Activated gamma-delta T cell treated with Interleukin-2 at 50 U/mL for 16 hours (primary cell): Measurements from ENCODE around the gene TBC1D9B.

Source experiments
- DNase-seq: peaks from one replicate; pipeline ENCODE4 v3.0.0-alpha.2; 2020

TBC1D9B gene

DNA sequence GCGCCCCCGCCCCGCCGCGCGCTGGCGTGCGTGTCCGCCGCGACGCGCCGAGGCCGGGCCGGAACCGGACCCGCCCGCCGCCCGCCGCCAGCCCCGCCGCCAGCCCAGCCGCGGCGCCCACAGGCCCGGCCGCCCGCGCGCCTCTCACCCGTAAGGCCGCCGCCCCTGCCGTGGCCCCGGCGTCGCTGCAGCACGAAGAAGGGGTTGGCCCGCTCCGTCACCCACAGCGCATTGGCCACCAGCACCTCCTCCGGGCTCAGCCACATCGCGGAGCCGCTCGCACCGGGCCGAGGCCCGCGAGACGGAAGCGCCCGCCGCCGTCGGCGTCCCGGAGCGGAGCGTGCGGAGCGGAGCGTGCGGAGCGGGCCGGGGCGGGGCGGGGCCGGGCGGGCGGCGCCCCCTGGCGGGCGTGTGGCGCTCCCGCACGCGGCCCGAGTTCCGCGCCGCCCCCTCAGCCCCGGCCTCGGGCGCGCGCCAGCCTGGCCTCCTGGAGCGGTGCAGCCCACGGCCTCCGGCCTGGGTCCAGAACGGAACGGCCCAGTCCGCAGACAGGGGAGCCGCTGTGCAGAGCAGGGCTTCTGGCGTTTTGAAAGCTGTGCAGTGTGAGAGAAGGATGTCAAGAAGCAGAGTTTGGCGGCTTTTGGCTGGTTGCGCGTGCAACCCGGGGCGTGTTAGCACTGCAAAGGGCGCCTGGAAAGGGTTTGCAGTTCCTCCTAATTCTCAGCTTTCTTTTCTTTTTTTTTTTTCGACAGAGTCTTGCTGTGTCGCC, at the start of gene TBC1D9B:
TSS of gene TBC1D9B (minus strand) at position 342 of the 769 bp plus-strand sequence. CDS start at position 266, 76 bp downstream.
- peak; percentile 57 for DNase-seq

DNA sequence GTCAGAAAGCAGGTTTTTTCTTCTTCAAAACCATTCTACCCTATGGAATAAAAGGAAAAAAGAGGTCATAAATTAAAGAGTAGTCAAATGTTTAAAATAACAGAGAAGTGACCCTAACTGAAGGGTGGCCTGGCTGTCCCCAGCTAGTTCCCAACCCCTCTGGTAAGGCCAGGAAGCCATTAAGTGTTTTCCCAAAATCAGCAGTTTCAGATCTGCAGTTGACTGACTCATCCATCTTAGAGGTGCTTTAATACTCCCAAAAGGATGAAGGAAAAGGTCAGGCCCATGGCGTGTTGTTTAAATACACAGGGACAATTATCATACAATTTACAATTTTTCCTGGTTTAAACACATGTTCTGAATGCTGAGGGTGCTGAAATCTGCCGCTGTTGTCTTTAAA, 47.9 kb upstream of the TBC1D9B start:
- no peak for DNase-seq

DNA sequence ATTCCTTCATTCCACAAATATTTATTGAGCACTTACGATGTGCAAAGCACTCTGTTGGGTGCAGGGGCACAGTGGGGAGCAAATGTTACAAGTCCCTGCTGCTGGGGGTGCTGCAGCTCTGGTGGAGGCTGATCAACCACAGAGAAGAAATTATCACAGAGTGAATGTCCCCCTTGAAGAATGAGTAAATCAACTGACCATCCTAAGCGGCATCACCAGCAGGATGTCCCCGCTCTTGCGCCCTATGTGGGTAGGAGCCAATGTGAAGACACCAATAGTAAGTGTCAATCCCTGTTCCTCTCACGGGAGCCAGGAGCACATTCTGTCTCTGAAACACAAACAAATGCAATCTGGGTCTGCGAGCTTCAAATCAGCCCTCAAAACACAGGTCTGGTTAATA, 47.4 kb upstream of the TBC1D9B start:
- no peak for DNase-seq

GRCh38 chr5:179954434-179954833, 46.7 kb upstream of the TBC1D9B start:
- DNase-seq, result no peak

DNA sequence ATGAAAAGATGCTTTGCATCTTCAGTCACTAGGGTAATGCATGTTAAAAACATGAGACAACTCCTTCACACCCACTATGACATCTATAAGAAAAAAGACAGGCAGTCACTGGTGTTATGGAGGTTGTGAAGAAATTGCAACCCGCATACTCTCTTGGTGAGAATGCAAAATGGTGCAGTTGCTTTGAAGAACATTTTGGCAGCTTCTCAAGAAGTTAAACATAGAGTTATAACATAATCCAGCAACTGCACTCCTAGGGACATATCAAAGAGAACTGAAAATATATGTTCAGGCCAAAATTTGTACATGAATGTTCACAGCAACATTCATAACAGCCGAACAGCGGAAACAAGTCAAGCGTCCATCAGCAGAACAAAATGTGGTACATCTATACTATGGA, 46.3 kb upstream of the TBC1D9B start:
- DNase-seq, result no peak

- DNase-seq, result no peak
Observed at GRCh38 chr5:179936976-179937681, 29.4 kb upstream of the TBC1D9B start.

DNA sequence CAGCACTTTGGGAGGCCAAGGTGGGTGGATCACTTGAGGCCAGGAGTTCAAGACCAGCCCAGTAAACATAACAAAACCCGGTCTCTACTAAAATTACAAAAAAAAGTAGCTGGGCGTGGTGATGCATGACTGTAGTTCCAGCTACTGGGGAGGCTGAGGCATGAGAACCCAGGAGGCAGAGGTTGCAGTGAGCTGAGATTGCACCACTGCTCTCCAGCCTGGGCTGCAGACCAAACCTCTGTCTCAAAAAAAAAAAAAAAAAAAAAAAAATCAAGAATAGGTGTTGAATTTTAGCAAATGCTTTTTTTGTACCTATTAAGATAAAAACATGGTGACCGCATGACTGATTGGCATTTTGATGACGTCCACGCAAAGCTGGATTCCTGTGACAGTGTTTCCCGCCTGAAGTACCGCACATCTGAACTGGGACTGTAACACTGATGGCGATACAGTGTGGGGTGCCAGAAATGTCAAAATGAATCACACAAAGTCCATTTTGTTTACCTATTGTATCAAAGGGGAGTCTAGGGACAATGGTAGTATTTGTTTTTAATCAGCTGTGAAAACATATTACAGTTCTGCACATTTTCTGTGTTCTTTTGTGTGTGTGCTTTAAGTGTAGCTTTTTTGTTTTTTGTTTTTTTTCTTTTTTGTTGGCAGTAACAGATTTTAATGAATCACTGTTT, 23.2 kb upstream of the TBC1D9B start:
- no peak for DNase-seq

- DNase-seq, result no peak
Observed at GRCh38 chr5:179927824-179928223, 20.1 kb upstream of the TBC1D9B start.

DNA sequence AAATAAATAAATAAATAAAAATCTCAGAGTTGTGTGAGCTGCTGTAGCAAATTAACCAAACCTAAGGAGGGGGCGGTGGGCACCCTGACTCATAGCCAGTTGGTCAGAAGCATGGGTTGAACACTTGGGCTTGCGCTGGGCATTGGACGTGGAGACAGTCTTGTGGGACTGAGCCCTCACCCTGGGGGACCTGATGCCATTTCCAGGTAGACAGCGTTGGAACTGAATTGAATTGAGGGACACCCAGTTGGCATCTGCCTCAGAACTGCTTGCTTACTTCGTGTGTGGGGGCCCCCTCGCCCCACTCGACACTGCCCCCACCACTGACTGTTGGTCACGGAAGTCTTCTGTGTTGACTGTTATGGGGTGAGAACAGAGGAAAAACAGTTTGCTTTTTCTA, 19.0 kb upstream of the TBC1D9B start:
- no peak for DNase-seq

GRCh38 chr5:179923436-179923835, 15.7 kb upstream of the TBC1D9B start:
- DNase-seq, result no peak

- no peak for DNase-seq
Observed at GRCh38 chr5:179920175-179920574, 12.5 kb upstream of the TBC1D9B start.

DNA sequence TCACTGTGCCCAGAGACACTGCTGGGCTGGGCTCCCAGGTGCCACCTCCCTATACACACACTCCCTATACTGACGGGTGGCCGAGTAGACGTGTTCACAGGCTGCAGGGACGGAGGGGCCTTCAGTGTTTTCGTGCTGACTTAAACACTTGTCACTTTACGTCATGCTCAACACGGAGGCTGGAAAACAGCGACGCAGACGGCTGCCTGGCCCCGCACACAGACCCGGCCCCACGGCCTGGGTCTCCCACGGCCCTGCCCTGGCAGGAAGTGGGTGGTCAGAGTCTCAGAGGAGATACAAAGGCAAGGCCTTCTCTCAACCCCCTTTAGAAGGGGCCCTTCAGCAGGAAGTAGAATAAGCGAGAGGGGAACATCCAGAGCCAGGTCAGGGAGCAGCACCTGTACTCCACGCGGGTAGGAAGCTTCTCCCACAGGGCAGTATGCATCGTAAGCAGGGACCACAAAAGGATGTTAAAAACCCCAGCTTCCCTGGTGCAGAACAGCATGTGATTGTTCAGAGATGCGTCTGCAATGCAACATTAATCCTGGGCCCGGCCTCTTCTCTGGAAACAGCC, 11.9 kb upstream of the TBC1D9B start:
- DNase-seq, result no peak

GRCh38 chr5:179918742-179919486, 11.2 kb upstream of the TBC1D9B start:
- DNase-seq, result no peak

GRCh38 chr5:179916523-179916922, 8.8 kb upstream of the TBC1D9B start:
- no peak for DNase-seq

GRCh38 chr5:179915406-179915935, 7.8 kb upstream of the TBC1D9B start:
- no peak for DNase-seq

GRCh38 chr5:179914032-179914755, 6.5 kb upstream of the TBC1D9B start:
- no peak for DNase-seq

GRCh38 chr5:179913461-179913860, 5.8 kb upstream of the TBC1D9B start:
- DNase-seq, result no peak

DNA sequence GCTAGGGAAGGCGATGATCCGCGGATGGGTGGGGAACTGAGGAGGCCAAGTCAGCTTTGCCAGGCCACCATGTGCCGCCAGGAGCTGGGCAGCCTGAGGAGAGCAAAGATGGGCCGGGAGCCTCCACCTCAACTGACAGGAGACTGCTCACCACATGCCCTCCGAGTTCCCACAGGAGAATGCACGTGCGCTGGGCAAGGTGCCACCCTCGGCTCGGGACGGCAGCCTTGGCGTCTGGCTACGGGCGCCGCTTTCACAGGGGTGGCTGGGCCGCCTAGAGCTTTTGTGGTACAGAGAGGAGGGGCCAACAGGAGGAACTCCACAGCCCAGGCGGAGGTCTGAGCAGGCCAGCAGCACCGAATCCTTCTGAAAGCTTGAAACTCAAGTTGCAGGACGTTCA, 5.3 kb upstream of the TBC1D9B start:
- DNase-seq, result no peak

DNA sequence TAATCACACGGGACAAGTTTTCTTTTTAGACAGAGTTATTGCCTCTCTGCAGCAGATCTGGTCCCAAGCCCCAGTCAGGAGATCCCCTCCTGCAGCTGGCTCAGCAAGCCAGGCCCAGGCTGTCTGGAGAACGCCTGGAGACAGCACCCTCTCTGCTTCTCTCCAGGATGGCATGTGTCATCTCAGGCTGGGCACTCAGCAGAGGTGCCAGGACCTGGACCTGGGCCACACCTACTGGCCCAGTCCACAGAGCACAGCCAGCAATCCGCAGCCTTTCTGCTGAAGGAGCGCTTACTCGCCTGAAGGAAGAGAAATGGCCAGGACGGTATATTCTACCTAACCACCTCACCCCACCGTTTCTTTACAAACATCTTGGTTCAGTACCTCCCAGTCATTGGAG, 4.7 kb upstream of the TBC1D9B start:
- no peak for DNase-seq

- DNase-seq, result no peak
Observed at GRCh38 chr5:179909224-179909623, 1.5 kb upstream of the TBC1D9B start.

- no peak for DNase-seq
Observed at GRCh38 chr5:179908528-179908927, 831 bp upstream of the TBC1D9B start.
